Sigmoid colon (tissue), 4 donors: ENCODE results near the gene EHD3.

Source experiments
- POLR2A ChIP-seq, 2 donors: fragments of 450-650 bp; IDR thresholded peaks; one replicate each; pipeline ENCODE4 v1.6.1; 2016; ENCODE audit warnings: antibody characterized with exemption in 2 of 2, mild to moderate bottlenecking in 2 of 2, moderate library complexity in 2 of 2
- POLR2AphosphoS5 ChIP-seq, 4 donors: sonication (generic); formaldehyde crosslinking; IDR thresholded peaks; one replicate each; pipeline ENCODE4 v1.6.1; 2017; ENCODE audit warnings: antibody characterized with exemption in 4 of 4
- TF ChIP-seq, protein P1 (sequence below), 4 experiments: fragments of 450-650 bp in 3 of 4; fragments of 200-600 bp in 1 of 4; IDR thresholded peaks; one replicate each; pipeline ENCODE4 v1.5.1; 2016 to 2019; ENCODE audit warnings: antibody characterized with exemption in 4 of 4, mild to moderate bottlenecking in 3 of 4, moderate library complexity in 2 of 4

DNA sequence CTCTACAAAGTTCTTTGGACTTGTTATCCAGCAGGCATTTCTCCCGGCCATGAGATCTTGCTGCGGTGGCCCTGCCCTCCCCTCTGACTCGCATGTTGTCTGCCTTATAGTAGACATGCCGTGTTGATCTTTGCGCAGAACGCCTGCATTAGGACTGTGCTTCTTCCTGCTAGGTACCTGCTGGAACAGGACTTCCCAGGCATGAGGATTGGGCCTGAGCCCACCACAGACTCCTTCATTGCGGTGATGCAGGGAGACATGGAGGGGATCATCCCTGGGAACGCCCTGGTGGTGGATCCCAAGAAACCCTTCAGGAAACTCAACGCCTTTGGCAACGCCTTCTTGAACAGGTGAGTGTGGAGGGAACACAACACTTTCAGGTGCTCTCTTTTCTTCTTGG, 10.1 kb downstream of the EHD3 start:
- TF ChIP-seq, protein P1, sequence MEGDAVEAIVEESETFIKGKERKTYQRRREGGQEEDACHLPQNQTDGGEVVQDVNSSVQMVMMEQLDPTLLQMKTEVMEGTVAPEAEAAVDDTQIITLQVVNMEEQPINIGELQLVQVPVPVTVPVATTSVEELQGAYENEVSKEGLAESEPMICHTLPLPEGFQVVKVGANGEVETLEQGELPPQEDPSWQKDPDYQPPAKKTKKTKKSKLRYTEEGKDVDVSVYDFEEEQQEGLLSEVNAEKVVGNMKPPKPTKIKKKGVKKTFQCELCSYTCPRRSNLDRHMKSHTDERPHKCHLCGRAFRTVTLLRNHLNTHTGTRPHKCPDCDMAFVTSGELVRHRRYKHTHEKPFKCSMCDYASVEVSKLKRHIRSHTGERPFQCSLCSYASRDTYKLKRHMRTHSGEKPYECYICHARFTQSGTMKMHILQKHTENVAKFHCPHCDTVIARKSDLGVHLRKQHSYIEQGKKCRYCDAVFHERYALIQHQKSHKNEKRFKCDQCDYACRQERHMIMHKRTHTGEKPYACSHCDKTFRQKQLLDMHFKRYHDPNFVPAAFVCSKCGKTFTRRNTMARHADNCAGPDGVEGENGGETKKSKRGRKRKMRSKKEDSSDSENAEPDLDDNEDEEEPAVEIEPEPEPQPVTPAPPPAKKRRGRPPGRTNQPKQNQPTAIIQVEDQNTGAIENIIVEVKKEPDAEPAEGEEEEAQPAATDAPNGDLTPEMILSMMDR (IDR thresholded peaks at IDR 0.05) = no peak
- TF ChIP-seq POLR2A (IDR thresholded peaks at IDR 0.05) (no peak), POLR2AphosphoS5 (IDR thresholded peaks at IDR 0.05) (no peak)
